Ovary (tissue), 3 donors: ENCODE measurements around the gene GSTO2.

Experiments
- POLR2A ChIP-seq: fragments of 450-650 bp; IDR thresholded peaks from one replicate; pipeline ENCODE4 v1.6.1; 2017; ENCODE audit warnings: antibody characterized with exemption, mild to moderate bottlenecking, moderate library complexity
- TF ChIP-seq, protein P1 (sequence below), 3 donors: fragments of 450-650 bp in 2 of 3; fragments of 200-600 bp in 1 of 3; IDR thresholded peaks; one replicate each; pipeline versions ENCODE4 v1.5.1 to v1.8.0; 2016 to 2022; ENCODE audit warnings: antibody characterized with exemption in 3 of 3, mild to moderate bottlenecking in 1 of 3
- donor health status: DM: no; HTN: no; CAD: no.

DNA sequence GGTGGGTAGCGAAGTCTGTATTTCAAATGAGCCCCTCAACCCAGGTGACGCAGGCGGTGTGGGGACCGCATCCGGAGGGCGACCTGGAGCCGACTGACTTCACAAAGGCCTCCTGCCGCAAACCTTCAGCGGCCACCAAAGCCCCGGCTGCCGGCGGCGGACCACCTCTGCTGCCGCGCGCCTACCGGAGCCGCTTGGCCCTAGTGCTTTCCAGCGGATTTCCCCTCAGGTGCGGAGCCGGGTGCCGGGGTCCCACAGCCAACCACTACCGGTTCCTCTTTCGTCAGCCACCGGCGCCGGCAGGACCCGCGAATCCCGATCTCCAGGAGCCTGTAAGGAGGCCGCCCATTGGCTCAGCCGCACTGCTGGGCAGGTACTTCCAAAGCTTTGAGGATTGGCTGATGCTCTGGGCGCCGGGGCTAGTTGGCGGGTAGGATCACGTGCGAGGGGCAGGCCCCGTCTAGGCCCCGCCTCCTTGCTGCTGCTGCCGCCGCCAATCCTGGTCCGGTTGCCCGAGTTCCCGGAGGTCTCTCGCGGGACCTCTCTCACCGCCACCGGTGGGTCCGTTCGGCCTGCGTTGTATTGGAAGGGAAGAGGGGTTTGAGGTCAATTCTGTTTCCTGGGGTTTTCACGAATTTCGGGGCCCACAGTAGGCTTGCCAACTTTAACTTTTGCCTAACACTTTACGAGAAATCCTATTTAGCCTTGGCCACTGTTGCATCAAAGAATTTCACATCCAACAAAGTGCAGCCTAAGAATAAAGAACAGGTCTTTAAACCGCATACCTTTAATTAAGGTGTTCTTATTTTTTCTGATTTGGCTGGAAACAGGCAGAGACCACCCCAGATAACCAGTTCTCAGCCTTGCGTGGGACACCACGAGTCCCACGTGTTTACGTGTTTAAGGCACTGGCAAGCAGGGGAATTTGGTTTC lies at the start of gene GSTO2:
- TF ChIP-seq, protein P1, sequence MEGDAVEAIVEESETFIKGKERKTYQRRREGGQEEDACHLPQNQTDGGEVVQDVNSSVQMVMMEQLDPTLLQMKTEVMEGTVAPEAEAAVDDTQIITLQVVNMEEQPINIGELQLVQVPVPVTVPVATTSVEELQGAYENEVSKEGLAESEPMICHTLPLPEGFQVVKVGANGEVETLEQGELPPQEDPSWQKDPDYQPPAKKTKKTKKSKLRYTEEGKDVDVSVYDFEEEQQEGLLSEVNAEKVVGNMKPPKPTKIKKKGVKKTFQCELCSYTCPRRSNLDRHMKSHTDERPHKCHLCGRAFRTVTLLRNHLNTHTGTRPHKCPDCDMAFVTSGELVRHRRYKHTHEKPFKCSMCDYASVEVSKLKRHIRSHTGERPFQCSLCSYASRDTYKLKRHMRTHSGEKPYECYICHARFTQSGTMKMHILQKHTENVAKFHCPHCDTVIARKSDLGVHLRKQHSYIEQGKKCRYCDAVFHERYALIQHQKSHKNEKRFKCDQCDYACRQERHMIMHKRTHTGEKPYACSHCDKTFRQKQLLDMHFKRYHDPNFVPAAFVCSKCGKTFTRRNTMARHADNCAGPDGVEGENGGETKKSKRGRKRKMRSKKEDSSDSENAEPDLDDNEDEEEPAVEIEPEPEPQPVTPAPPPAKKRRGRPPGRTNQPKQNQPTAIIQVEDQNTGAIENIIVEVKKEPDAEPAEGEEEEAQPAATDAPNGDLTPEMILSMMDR (IDR thresholded peaks at IDR 0.05): no peak
- TF ChIP-seq POLR2A: peak; percentile 85
